Kidney capillary endothelial cell (primary cell): Measurements from ENCODE around the gene RASAL2.
A peak's percentile ranks its signal among the peaks of the same experiment; 100 is the strongest.
"Not testable (repeated sequence)": the region's sequence is repeated elsewhere in the genome, so short reads cannot be mapped to it uniquely, and the experiment has no call there.

ENCODE experiments used
- DNase-seq: peaks from one replicate; pipeline ENCODE4 v3.0.0-alpha.2; 2018; ENCODE audit warnings: low spot score

RASAL2 gene

DNA sequence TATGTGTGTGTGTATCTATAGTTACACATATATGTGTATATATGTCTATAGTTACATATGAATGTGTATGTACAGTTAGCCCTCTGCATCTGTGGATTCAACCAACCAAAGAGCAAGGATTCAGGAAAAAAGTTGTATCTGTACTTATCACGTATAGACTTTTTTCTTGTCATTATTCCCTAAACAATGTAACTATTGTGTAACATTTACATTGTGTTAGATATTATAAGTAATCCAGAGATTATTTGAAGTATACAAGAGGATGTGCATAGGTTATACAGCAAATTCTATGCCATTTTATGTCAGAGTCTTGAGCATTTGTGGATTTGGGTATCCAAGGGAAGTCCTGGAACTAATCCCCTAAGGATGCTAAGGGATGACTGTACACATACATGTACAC is 71.3 kb downstream of the RASAL2 start:
- DNase-seq: no peak

DNA sequence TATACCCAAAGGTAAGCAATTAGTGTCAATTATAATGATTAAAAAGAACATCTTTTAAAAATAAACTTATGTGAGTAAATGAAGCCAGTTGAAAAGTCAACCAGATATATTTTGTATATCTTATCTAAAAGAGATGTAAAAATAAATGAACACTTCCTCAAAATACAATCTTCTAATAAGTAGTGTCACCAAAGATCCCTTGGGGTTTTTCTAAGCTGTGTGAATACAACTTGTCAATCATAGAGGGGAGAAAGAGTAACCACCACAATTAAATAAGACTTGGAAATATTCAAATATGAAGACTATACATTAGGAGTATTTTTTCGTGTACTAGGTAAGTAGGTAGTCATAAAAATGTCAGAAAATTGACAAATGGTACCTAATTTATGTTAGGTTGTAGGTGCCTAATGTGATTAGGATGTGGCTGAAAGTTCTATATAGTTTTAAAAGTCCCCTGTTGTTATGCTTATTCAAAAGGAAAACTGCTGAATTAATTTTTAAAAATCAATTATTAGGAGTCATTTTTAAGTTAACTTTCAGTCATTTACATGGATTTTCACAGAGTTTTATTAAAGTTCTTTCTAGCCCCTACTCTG is 72.6 kb downstream of the RASAL2 start:
- no peak for DNase-seq

DNA sequence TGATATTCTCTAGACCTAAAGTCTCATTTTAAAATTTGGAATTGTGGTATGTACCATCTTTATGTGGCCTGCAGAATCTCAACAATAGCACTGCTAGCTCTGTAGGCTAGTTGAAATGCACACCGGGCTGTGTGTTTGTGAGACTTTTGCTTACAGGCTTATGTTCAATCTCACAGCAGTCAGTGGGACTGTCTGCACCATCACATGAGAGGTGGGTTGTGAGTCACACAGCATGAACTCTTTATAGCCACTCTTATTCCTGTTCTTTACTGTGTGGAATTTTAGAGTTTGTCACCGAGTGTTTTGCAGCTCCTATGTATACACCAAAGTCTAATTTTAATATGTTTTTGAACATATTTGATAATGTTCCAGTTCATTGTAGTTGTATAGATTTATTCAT is 74.6 kb downstream of the RASAL2 start:
- DNase-seq: peak; percentile 56

DNA sequence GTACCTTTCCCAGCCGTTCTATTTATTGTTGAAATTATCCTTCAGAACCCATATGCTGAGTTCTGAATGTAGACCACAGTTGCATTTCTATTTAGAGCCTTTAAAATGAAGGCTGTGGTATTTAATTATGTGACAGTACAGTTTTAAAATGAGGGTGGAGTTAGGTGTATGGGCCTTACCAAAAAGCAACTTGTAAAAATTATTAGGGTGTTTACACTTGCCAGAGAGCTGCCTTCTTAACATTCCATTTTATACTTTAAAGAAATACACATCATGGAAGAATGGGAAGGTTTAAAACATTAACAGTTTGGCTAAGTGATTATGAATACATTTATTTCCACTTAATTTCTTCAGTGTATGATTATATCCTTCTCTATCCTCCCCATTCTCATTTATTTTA is 75.7 kb downstream of the RASAL2 start:
- DNase-seq: no peak

DNA sequence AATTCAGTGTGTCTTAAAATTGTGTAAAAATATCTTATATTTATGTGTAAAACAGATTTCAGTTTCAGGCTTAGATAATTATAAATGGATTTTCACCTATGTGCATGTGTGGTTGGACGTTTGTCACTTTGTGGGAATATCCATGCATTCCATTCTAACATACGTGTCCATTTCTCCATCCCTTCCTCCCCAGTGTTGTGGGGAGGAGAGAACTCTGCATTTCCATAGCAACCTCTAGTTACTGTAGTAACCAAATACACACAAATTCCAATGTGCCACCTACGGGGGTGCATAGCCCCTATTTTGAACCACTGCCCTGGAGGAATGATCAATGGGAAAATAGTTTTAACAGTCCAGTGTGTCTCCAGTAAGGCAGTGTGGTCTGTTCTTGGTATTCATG is 79.0 kb downstream of the RASAL2 start:
- DNase-seq: no peak

DNA sequence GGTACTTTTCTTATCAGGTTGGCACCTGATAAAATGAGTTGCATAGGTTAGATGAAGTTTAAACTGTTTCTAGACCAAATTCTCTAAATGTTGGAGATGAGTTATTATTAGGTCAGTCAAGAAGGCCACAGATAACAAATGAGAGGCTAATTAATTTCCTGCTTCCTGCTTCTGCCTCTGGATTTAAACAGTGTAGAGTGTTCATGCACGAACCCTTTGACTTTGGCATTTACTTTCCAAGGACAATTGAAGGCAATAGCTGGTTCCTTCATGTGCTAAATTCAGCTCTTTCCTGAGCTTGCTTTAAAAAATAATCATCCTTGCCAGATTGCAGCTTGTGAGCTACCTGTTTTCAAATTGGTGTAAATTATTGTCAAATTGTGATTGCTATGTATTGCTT is 80.6 kb downstream of the RASAL2 start:
- DNase-seq: no peak

DNA sequence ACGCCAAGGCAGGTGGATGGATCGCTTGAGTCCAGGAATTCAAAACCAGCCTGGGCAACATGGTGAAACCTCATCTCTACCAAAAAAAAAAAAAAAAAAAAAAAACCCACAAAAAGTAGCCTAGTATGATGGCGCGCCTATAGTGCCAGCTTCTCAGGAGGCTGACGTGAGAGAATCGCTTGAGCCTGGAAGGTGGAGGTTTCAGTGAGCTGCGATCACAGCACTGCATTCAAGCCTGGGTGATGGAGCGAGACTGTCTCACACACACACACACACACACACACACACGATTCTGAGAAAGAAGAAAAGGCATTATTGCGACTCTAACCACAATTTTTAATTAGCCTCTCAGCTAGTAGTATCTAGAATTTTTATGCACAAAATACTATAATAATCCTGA is 86.5 kb downstream of the RASAL2 start:
- DNase-seq: no peak

DNA sequence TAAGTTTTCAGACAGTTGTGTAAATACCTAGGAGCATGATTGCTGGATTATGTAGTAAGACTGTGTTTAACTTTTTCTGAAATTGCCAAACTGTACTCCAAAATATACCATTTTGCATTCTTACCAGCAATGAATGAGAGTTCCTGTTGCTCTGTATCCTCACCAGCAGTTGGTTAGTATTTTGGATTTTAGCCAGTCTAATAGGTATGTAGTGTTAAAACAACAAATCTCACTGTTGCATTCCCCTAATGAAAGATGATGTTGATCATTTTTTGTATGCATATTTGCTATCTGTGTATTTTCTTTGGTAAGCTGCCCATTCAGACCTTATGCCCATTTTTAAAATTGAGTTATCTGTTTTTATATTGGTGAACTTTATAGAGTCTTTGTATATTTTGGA is 89.9 kb downstream of the RASAL2 start:
- no peak for DNase-seq

DNA sequence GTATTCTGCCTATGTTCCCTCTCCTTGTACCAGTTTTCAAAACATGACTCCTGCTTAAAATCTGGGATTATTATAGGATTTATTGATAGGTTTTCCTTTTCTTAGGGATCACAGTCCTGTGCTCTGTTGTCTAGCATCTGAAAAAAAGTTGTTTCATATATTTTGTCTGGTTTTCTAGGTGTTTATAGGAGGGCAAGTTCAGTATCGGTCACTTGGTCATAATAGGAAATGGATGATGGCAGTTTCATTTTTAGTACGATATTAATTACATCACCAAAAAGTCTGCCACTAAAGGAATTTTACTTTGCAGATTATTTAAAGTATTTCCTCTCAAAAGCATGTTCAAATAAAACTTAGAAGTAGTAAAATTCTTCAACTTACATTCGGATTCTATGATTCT is 94.4 kb downstream of the RASAL2 start:
- no peak for DNase-seq

DNA sequence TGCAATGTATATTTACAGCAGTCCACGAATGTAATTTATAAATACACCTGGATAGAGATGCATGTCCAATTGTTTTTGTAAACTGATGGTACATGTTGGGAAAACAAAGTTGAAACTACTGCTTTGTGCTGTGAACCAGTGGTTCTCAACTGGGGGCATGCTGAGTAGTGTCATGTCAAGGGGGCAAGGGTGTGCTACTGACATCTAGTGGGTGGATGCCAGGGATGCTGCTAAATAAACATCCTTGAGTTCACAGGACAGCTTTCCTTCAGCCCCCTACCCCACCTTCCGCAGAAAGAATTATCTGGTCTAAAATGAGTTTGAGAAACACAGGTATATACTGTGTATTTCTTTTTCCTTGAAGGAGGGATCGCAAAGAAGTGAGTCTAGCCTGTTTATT is 95.9 kb downstream of the RASAL2 start:
- peak; percentile 66 for DNase-seq

DNA sequence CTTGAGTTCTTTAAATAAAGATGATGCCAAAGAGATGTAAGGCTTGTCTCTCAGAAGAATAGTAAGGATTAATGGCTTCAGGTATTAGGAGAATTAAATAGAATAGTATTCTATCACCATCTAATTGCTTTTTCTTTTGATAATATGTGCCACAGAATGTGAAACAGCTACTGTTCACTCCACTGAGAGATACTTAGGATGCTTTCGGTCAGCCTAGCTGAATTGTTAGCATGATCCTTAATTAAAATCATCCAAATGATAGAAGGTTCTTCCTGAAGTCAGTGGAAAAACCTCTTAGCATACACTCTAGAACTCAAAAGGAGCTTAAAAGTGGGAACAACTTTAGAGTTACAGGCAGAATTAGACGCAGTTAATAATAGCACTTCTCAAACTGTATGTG is 97.0 kb downstream of the RASAL2 start:
- DNase-seq: no peak

DNA sequence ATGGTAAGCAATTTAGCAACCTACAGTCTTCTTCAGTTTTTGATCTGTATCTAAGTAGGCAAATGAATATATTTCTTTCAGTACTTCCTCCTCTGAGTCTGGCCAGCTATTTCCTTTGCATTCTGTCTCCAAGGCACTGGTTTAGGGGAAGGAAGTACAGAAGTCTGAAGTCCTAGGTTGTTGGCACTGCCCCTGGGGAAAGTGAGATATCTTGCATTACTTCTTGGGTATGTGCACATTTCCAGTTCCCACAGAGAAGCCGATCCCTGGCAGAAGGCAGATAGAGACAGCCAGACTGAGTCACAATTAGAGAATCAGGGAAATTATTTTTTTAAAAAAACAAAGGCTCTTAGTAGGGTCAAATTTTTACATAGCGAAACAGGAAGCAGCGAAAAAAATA is 98.8 kb downstream of the RASAL2 start:
- DNase-seq: peak; percentile 90

DNA sequence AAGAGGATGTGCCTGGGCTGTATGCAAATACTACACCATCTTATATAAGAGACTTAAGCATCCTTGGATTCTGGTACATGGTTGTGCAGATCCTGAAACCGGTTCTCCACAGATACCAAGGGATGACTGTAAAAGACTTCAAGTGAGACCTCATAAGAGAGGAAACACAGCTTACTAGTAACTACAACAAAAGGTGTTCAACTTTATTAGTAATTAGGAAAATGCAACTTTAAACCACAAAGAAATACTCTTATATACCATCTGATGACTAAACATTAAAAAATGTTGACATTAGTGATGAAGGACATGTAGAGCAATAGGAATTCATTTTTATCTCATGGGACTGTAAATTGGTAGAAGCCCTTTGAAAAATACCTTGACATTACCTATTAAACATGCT is 102.7 kb downstream of the RASAL2 start:
- DNase-seq: no peak

DNA sequence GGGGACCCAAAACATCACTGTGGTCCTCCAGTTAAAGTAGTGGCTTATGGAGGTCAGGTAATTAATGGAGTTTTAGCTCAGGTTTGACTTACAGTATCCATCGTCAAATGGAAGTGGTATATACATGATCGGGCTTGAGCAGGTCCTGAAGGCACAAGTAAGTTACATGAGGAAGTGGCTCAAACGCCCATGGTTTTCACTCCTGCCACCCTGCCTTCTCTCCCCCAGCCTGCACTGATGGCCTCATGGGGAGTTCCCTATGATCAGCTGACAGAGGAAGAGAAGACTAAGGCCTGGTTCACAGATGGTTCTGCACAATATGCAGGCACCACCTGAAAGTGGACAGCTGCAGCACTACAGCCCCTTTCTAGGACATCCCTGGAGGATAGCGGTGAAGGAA is 108.2 kb downstream of the RASAL2 start:
- DNase-seq: not testable (repeated sequence)

DNA sequence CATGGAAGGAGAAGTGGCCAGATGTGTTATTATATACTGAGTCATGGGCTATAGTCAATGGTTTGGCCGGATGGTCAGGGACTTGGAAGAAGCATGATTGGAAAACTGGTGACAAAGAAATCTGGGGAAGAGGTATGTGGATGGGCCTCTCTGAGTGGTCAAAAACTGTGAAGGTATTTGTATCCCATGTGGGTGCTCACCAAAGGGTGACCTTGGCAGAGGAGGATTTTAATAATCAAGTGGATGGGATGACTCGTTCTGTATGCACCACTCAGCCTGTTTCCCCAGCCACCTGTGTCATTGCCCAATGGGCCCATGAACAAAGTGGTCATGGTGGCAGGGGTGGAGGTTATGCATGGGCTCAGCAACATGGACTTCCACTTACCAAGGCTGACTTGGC is 108.6 kb downstream of the RASAL2 start:
- not testable (repeated sequence) for DNase-seq

DNA sequence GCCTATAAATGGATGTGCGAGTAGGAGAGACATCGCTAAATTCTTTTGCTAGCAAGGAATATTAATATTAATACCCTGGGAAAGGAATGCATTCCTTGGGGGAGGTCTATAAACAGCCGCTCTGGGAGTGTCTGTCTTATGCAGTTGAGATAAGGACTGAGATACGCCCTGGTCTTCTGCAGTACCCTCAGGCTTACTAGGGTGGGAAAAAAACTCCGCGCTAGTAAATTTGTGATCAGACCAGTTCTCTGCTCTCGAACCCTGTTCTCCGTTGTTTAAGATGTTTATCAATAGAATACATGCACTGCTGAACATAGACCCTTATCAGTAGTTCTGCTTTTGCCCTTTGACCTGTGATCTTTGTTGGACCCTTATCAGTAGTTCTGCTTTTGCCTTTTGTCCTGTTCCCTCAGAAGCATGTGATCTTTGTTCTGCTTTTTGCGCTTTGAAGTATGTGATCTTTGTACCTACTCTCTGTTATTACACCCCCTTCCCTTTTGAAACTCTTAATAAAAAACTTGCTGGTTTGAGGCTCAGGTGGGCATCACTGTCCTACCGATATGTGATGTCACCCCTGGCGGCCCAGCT is 114.5 kb downstream of the RASAL2 start:
- not testable (repeated sequence) for DNase-seq

DNA sequence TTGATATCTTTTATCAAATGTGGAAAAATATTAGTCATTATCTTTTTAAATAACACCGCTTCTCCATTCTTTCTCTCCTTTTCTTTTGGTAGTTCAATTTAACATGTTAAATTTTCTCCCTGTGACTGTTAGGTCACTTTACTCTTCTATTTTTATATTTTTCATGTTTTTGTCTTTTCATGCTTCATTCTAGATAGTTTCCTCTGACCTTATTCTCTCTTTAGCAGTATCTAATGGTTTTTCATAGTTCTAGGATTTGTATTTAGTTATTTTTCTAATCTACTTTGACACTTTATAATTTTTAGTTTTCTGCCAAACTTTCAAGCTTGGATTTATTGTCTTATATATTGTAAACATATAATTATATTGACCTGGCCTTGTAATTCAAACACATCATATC is 116.0 kb downstream of the RASAL2 start:
- no peak for DNase-seq

DNA sequence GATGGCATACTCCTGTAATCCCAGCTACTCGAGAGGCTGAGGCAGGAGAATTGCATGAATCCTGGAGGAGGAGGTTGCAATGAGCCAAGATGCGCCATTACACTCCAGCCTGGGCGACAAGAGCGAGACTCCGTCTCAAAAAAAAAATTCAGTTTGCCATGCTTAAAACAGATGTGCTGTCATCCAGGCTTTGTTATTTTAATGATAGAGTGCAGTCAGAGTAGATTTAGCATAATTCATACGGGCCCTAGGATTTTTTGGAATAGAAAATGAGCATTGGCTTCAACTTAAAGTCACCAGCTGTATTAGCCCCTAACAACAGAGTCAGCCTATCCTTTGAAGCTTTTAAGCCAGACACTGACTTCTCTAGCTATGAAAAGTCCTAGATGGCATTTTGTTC is 124.6 kb downstream of the RASAL2 start:
- DNase-seq: no peak

DNA sequence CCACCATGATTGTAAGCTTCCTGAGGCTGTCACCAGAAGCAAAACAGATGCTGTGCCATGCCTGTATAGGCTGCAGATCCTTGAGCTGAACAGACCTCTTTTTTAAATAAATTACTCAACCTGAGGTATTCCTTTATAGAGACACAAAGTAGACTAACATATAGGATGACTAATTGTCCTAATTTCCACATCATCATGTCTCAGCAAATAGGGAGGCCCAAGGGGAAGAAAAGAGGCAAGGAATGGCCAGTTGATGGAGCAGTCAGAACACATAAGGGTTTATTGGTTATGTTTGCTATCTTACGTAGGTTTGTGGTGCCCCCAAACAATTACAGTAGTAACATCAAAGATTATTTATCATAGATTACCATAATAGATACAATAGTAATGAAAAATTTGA is 126.2 kb downstream of the RASAL2 start:
- DNase-seq: no peak

DNA sequence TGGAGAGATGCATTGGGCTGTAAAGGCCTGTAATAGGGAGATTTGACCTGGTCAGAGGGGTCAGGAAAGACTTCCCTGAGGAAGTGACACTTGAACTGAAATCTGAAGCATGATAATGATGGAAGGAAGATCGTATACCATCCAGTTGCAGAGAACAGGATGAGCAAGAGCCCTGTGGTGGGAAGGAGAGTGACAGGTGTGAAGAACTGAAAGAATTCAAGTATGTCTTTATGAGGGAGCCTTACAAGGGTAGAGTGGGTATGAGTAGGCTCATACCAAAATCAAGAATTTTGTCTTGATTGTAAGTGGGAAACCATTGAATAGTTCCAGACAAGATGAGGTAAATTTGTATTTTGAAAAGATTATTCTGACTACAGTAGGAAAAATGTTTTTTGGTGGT is 129.4 kb downstream of the RASAL2 start:
- DNase-seq: no peak

DNA sequence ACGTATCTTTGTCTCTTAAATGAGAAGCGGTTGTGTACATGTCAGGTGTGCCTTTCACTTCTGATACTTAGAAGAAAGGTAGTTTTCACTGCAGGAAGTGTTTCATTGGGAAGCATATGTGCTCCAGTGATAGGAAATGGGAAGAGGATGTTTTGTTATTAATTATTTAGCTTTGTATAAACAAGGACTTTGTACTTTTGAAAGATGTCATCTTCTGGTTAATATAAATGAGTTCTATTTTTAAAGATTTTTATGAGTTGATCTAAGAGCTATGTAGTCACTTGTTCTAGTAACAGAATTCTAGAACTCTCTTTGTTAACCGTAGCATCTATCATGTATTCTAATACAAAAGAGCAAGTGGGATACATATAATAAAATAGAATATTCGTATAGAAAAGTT is 130.5 kb downstream of the RASAL2 start:
- no peak for DNase-seq

DNA sequence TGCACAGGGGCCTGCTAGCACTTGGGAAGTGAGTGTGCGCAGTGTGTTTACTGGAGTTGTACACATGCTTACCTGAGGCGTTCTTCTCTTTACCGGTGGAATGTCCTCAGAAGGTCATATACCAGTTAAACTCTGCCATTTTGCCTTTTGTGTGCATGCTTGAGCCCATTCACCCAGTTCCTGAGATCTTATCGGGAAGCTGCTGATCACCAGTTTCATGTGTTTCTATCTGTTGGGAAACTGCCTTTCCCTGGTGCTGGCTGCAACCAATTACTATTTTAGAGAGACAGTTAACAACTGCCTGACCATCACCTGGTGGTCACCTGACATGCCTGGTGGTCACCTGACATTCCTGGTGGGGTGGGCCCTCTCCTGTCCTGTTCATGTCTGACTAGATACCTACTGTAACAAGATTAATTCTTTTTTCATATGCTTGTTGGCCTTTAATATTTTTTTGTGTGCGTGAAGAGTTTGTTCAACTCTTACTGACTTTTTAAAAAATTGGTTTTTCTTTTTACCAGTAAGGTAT is 137.0 kb downstream of the RASAL2 start:
- no peak for DNase-seq

DNA sequence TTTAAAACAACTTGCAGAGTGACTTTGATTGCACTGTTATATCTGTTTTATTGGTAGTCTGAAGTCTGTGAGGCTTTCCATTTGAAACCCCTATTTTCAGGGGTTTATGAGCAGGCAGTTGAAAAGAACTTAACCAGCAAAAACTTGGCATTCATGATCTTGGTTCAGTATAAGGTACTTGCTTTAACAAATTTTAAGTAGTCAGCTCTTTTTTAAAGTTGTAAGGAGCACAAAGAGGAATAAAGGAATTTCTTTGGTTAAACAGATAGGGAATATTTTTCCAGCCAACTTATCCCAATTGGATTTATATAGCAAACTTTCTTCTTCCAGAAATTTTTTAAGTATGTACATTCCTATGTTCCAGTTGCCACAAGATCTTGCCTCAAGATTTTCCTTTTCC is 138.2 kb downstream of the RASAL2 start:
- DNase-seq: no peak

DNA sequence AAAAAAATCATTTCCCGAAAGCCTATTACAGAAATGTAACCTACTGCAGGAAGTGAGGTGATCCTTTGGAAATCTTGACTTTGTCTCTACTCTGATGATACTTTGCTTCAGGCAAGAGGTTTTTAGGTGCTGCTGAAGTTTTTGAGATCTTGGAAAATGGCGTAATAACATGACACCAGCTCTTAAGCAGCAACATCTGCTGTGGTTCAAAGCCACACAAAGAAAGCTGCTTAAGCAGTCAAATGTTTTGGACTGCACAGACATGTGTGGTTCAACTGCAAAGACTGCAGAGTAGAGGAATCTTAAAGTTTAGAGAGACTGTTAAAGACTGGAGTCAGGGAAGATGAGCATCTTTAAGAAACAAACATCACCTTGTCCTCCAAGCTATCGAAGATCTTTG is 139.0 kb downstream of the RASAL2 start:
- DNase-seq: no peak
